Caco-2 (cell line): ENCODE measurements around the gene MED25. TPM values are rescaled to one million over a fixed set of nuclear protein-coding genes. Genes with fewer than 3 reads are reported as not detected.

Experiments used
- BruUV-seq: library from RNA; stranded (reverse); fragments of 400-500 nt; replicated peaks from 2 replicates; lab custom pipeline; 2021; lab: Mats Ljungman, UMichigan
- CTCF ChIA-PET: fragments of 300-600 bp; sonication (Branson Sonifier 250); formaldehyde crosslinking; loops from one replicate; lab custom pipeline; 2022; ENCODE audit warnings: antibody characterized with exemption; lab: Charles Lee
- POLR2A ChIA-PET: fragments of 300-600 bp; sonication (Branson Sonifier 250); formaldehyde crosslinking; loops from one replicate; lab custom pipeline; 2022; ENCODE audit warnings: antibody characterized with exemption; lab: Charles Lee
- DNase-seq, 2 experiments: peaks; one replicate each; pipeline versions ENCODE4 v3.0.0 to v3.0.0-alpha.2; 2020 to 2022
- H3K27me3 ChIP-seq: replicated peaks from 2 replicates; pipeline ENCODE4 v1.6.0; 2011; ENCODE audit warnings: low read length; ENCODE audit not compliant: control insufficient read depth, insufficient read depth
- H3K36me3 ChIP-seq: 2 replicates; pipeline ENCODE4 v1.5.1; 2011; ENCODE audit warnings: low read length; ENCODE audit not compliant: control insufficient read depth, insufficient read depth
- H3K4me1 ChIP-seq: fragments of 250-450 bp; sonication (Bioruptor Pico); 2 replicates; pipeline ENCODE4 v1.5.1; 2020; ENCODE audit warnings: mild to moderate bottlenecking
- H3K4me3 ChIP-seq: 2 replicates; pipeline ENCODE4 v1.5.1; 2011; ENCODE audit warnings: low read depth, mild to moderate bottlenecking, control low read depth, low read length
- H3K9me3 ChIP-seq: fragments of 250-450 bp; sonication (Bioruptor Pico); 2 replicates; pipeline ENCODE4 v1.5.1; 2020; ENCODE audit warnings: mild to moderate bottlenecking, moderate library complexity
- H3K27ac Mint-ChIP-seq: one replicate; pipeline ENCODE4 v1.8.0; 2022; ENCODE audit warnings: mixed read lengths; ENCODE audit not compliant: unreplicated experiment
- H3K27me3 Mint-ChIP-seq: one replicate; pipeline ENCODE4 v1.8.0; 2022; ENCODE audit warnings: mixed read lengths; ENCODE audit not compliant: insufficient read depth, unreplicated experiment
- H3K36me3 Mint-ChIP-seq: one replicate; pipeline ENCODE4 v1.8.0; 2022; ENCODE audit warnings: mild to moderate bottlenecking, mixed read lengths; ENCODE audit not compliant: insufficient read depth, unreplicated experiment
- H3K4me1 Mint-ChIP-seq: one replicate; pipeline ENCODE4 v1.8.0; 2022; ENCODE audit warnings: low read depth, mixed read lengths; ENCODE audit not compliant: unreplicated experiment
- H3K4me3 Mint-ChIP-seq: one replicate; pipeline ENCODE4 v1.8.0; 2022; ENCODE audit warnings: mild to moderate bottlenecking, moderate library complexity, mixed read lengths; ENCODE audit not compliant: unreplicated experiment
- H3K9me3 Mint-ChIP-seq: one replicate; pipeline ENCODE4 v1.8.0; 2022; ENCODE audit warnings: mixed read lengths; ENCODE audit not compliant: unreplicated experiment
- CTCF ChIP-seq, 2 experiments: fragments of 200-600 bp in 1 of 2; IDR thresholded peaks; 1 replicate in 1 of 2; 2 replicates in 1 of 2; pipeline versions ENCODE4 v1.5.1 to v1.8.0; 2011 to 2022; ENCODE audit warnings: antibody characterized with exemption in 1 of 2, control low read depth in 1 of 2, inconsistent platforms in 1 of 2, low read depth in 1 of 2, low read length in 1 of 2, mild to moderate bottlenecking in 1 of 2, moderate library complexity in 1 of 2; ENCODE audit not compliant: insufficient read depth in 1 of 2, severe bottlenecking in 1 of 2, unreplicated experiment in 1 of 2
- intact Hi-C: fragments of 100-400 bp; cut with micrococcal nuclease; formaldehyde crosslinking; loops from one replicate; pipeline ENCODE4 v1.10.0; 2022; ENCODE audit not compliant: unreplicated experiment
- total RNA-seq: library from RNA; stranded (reverse); gene quantifications from 2 replicates; pipeline ENCODE4 v1.2.3, GENCODE V29; 2022

Gene MED25
- total RNA-seq, 1 experiment from 2014 or later = 102 TPM

GRCh38 chr19:49855277-49855675, 37.2 kb downstream of the MED25 start:
- H3K9me3 ChIP-seq = no peaks in the 10 kb centered on the region
- intact Hi-C loops = no loop called here
- H3K9me3 Mint-ChIP-seq = no peaks in the 10 kb centered on the region
- peaks cover 9% of the 10 kb centered on the region; the same call in 1 of the 2 replicates for H3K4me1 ChIP-seq
- peaks cover 10% of the 10 kb centered on the region for H3K4me1 Mint-ChIP-seq
- H3K27ac Mint-ChIP-seq = peak overlapping the region; percentile 37
- TF ChIP-seq CTCF (IDR thresholded peaks at IDR 0.05; ENCODE audit: insufficient read depth in 1 of 2, low read depth in 1 of 2, low read length in 1 of 2, severe bottlenecking in 1 of 2, unreplicated experiment in 1 of 2) = no peak
- POLR2A ChIA-PET = interaction anchor here (1.1 kb wide), 1 partner anchor 22 kb away, joined by 3 read pairs; the partner anchor contains the start of genes AKT1S1 and TBC1D17
- H3K4me3 ChIP-seq = no peak overlapping the region
- H3K36me3 Mint-ChIP-seq = peaks cover 80% of the 10 kb centered on the region
- DNase-seq = no peak
- H3K27me3 Mint-ChIP-seq = no peaks in the 10 kb centered on the region
- no peaks in the 10 kb centered on the region for H3K27me3 ChIP-seq
- CTCF ChIA-PET = no interaction called here
- BruUV-seq = no TSS peak
- peak overlapping the region; percentile 40 for H3K4me3 Mint-ChIP-seq
- H3K36me3 ChIP-seq = peaks cover 13% of the 10 kb centered on the region

GRCh38 chr19:49855676-49856573, 37.8 kb downstream of the MED25 start:
- CTCF ChIA-PET = no interaction called here
- H3K4me3 Mint-ChIP-seq = peak overlapping the region; percentile 40
- H3K36me3 ChIP-seq = peaks cover 13% of the 10 kb centered on the region

More at GRCh38 chr19:49855676-49856573, 37.8 kb downstream of the MED25 start:
- no peaks in the 10 kb centered on the region for H3K27me3 Mint-ChIP-seq
- Histone ChIP-seq H3K4me3 (no peak overlapping the region), H3K4me1 (peaks cover 9% of the 10 kb centered on the region; the same call in 1 of the 2 replicates), H3K27me3 (no peaks in the 10 kb centered on the region), H3K9me3 (no peaks in the 10 kb centered on the region)
- POLR2A ChIA-PET = no interaction called here
- DNase-seq = no peak
- H3K4me1 Mint-ChIP-seq = peaks cover 10% of the 10 kb centered on the region
- H3K9me3 Mint-ChIP-seq = no peaks in the 10 kb centered on the region
- BruUV-seq = no TSS peak
- peak overlapping the region; percentile 37 for H3K27ac Mint-ChIP-seq
- intact Hi-C loops = no loop called here
- peaks cover 80% of the 10 kb centered on the region for H3K36me3 Mint-ChIP-seq
- no peak for TF ChIP-seq CTCF (IDR thresholded peaks at IDR 0.05; ENCODE audit: insufficient read depth in 1 of 2, low read depth in 1 of 2, low read length in 1 of 2, severe bottlenecking in 1 of 2, unreplicated experiment in 1 of 2)
